ENCODE results near the gene HAND1. TPM values are rescaled to one million over a fixed set of nuclear protein-coding genes. Genes with fewer than 3 reads are reported as not detected.

HAND1 gene
- total and polyA plus RNA-seq, 3 donors from 2014 or later = 0.24 TPM; not detected in 2

DNA sequence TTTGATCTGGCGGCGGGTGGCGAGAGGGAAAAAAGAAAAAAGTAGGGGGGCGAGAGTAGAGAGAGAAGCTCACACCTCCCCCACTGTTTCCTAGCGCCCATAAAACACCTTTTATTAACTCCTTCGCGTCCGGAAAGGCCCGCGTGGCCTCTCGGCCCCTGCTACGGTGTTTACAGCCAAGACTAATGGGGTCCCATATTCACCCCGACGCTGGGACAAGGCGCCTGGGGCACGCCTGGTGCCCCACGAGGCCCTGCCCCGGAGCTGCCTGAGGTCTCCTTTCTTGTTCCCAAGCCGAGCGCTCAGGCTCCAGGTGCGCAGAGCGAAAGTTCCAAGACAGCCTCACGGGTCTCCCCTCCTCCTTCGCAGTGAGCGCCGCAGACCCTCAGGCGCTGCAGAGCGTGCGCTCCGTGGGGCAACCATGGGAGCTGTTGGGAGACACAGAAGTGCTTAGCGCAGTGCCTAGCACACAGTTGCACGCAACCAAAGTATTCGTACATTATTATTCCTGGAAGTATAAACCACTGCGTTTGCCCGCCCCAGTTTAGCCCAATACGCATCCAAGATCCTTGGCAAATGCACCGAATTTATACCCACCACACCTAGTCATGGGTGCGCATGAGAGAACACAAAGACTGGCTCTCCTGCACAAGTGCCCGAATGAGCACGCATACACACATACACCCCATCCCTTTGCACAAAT, 4.3 kb downstream of the HAND1 start:
- DNase-seq = no peak
- H3K27ac ChIP-seq = no peak overlapping the region
- no peaks in the 10 kb centered on the region for H3K36me3 ChIP-seq (ENCODE audit: low read depth, missing control alignments)
- no peak overlapping the region for H3K4me3 ChIP-seq
- intact Hi-C loops (cut with DNase I; ENCODE audit: low total_unique reads) = loop anchor here (10.0 kb wide), 1 partner anchor 131 kb away; no protein-coding TSS in a partner anchor
- no peaks in the 10 kb centered on the region for H3K27me3 ChIP-seq
- WGBS, 2 donors = 14 to 15% methylated on average over 22 to 40 of the region's 40 CpGs
- H3K9me3 ChIP-seq = no peaks in the 10 kb centered on the region
- TF ChIP-seq, protein P1, sequence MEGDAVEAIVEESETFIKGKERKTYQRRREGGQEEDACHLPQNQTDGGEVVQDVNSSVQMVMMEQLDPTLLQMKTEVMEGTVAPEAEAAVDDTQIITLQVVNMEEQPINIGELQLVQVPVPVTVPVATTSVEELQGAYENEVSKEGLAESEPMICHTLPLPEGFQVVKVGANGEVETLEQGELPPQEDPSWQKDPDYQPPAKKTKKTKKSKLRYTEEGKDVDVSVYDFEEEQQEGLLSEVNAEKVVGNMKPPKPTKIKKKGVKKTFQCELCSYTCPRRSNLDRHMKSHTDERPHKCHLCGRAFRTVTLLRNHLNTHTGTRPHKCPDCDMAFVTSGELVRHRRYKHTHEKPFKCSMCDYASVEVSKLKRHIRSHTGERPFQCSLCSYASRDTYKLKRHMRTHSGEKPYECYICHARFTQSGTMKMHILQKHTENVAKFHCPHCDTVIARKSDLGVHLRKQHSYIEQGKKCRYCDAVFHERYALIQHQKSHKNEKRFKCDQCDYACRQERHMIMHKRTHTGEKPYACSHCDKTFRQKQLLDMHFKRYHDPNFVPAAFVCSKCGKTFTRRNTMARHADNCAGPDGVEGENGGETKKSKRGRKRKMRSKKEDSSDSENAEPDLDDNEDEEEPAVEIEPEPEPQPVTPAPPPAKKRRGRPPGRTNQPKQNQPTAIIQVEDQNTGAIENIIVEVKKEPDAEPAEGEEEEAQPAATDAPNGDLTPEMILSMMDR (IDR thresholded peaks at IDR 0.05) = no peak
- no peak for TF ChIP-seq POLR2A (IDR thresholded peaks at IDR 0.05)
- H3K4me1 ChIP-seq = peaks cover 21% of the 10 kb centered on the region

DNA sequence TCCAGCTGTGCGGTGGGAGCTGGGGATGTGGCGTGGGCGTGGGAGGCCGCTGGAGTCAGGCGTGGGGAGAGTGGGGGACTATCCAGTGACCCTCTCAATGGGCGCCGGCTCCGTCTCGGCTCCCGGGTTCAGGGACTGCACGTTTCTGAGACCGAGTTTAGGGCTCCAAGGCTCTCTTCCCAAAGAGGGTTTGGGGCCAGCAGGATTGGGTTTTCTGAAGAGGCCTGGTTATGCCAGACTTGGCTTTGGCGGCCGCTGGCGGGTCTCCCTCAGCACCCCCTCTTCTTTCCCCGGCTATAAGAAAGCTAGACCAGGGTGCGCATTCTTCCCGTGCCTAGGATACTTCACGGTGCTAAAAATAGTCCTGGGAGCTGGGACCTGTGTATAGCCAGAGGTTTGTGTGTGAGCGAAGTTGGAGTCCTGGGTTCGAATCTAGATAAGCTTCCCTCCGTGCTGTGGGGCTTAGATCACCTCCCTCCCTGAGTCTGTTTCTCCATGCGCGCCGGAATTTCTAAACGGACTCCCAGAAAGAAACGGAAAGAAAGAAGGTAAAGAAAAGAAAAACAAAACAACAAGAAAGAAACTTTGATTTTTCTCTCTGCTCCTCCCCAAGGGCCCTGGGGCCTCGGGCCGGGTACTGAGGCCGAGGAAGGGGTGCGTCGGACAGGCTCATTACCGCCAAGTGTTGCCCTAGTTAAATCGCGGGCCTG, 5.0 kb downstream of the HAND1 start:
- no peaks in the 10 kb centered on the region for H3K27me3 ChIP-seq
- H3K27ac ChIP-seq = no peak overlapping the region
- H3K36me3 ChIP-seq (ENCODE audit: low read depth, missing control alignments) = no peaks in the 10 kb centered on the region
- H3K9me3 ChIP-seq = no peaks in the 10 kb centered on the region
- no peak for TF ChIP-seq POLR2A (IDR thresholded peaks at IDR 0.05)
- TF ChIP-seq, protein P1 (IDR thresholded peaks at IDR 0.05) = no peak
- 7 to 11% methylated on average over 19 to 35 of the region's 35 CpGs for WGBS, 2 donors
- no peak for DNase-seq
- H3K4me1 ChIP-seq = peaks cover 15% of the 10 kb centered on the region
- H3K4me3 ChIP-seq = no peak overlapping the region
- intact Hi-C loops (cut with DNase I; ENCODE audit: low total_unique reads) = loop anchor here (10.0 kb wide), 1 partner anchor 132 kb away; no protein-coding TSS in a partner anchor

DNA sequence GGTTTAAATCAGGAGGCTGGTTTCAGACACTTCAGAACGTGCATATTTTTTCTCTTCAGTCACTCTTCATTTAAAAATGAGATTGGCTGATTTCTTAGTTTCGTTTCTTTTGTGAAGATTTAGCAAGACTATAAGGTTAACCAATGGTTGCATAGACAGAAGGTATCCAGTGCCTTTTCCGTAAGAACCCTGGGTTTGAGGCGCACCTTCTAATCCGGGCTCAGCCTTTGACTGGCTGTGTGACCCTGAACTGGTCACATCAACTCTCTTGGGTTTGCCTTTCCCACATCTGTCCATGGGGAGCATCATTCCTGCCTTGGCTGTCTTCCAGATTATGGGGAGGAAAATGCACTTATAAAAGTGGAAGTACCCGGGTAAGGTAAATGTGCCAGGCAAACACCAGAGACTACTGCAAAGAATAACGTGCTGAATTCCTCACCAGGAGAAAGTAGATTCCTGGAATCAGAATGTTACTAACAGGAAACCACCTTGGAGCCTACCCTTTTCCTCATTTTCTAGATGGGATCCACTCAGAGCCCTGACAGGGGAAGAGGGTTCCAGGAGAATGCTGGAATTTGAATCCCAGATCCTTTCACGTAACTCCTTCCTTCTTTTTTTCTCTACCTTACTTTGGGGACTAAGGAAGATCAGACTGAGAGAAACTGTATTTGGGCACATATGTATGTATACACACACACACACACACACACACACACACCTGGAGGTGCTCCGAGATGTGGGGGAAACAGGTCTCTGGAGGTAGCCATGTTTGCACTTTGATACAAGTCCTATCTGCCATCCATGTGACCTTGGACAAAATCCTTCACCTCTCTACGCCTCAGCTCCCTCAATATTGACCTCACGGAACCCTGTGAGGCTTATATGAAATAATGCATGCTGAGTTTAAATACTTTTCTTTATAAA, 6.8 kb downstream of the HAND1 start:
- no peaks in the 10 kb centered on the region for H3K27me3 ChIP-seq
- H3K4me1 ChIP-seq = peaks cover 11% of the 10 kb centered on the region
- 47 to 52% methylated on average over 11 of the region's 11 CpGs for whole genome bisulfite sequencing, 2 donors
- TF ChIP-seq POLR2A (IDR thresholded peaks at IDR 0.05) = no peak
- TF ChIP-seq, protein P1 (IDR thresholded peaks at IDR 0.05) = no peak
- DNase-seq = no peak
- no peak overlapping the region for H3K27ac ChIP-seq
- H3K36me3 ChIP-seq (ENCODE audit: low read depth, missing control alignments) = no peaks in the 10 kb centered on the region
- H3K4me3 ChIP-seq = no peak overlapping the region
- no peaks in the 10 kb centered on the region for H3K9me3 ChIP-seq
- intact Hi-C loops (cut with DNase I; ENCODE audit: low total_unique reads) = loop anchor here (10.0 kb wide), 1 partner anchor 134 kb away; no protein-coding TSS in a partner anchor

DNA sequence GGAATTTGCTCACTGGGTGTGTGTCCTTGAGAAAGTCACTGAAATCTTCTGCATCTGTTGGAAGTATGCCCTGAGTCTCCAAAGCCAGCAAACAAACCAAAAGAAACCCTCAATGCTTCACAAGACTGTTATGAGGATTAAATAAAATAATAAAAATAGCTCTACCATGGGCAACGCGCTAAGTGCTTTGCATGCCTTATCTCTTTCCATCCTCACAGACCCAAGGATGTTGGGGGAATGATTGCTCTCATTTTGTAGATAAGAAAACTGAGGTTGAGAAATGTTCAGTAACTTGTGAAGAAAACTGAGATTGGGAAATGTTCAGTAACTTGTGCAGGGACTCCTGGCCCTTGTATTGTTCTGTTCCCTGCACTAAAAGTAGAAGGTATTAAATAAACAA, 7.9 kb downstream of the HAND1 start:
- Histone ChIP-seq H3K27ac (no peak overlapping the region), H3K27me3 (no peaks in the 10 kb centered on the region), H3K4me3 (no peak overlapping the region), H3K9me3 (no peaks in the 10 kb centered on the region), H3K36me3 (ENCODE audit: low read depth, missing control alignments) (no peaks in the 10 kb centered on the region), H3K4me1 (peaks cover 6% of the 10 kb centered on the region)
- intact Hi-C loops (cut with DNase I; ENCODE audit: low total_unique reads) = loop anchor here (10.0 kb wide), 1 partner anchor 135 kb away; no protein-coding TSS in a partner anchor
- 65 to 67% methylated on average over 2 of the region's 2 CpGs for WGBS, 2 donors
- TF ChIP-seq, protein P1 (IDR thresholded peaks at IDR 0.05) = no peak
- TF ChIP-seq POLR2A (IDR thresholded peaks at IDR 0.05) = no peak
- no peak for DNase-seq

Data from testis (tissue), 3 donors.